K562 (cell line): ENCODE measurements around the gene COX4I2. TPM values are rescaled to one million over a fixed set of nuclear protein-coding genes. Genes with fewer than 3 reads are reported as not detected.

Experiments
- ATAC-seq: fragments of 200-7000 bp; cut with Tn5 transposase; 3 replicates; pipeline ENCODE4 v1.9.1; 2020; ENCODE audit warnings: moderate library complexity
- BruUV-seq: library from RNA; stranded (reverse); fragments of 400-500 nt; replicated peaks from 2 replicates; lab custom pipeline; 2021; lab: Mats Ljungman, UMichigan
- CTCF ChIA-PET: fragments of 300-600 bp; formaldehyde crosslinking; extraction: SDS; loops from one replicate; lab custom pipeline; 2021; ENCODE audit warnings: low intra/inter-chr PET ratio; lab: Yijun Ruan, JAX
- POLR2A ChIA-PET: fragments of 300-600, 350-650 bp; sonication (Branson Sonifier 250); formaldehyde crosslinking; extraction: SDS; loops from one replicate; lab custom pipeline; 2021; ENCODE audit warnings: antibody characterized with exemption, inconsistent platforms; lab: Yijun Ruan, JAX
- DNase-seq, 4 experiments: peaks; one replicate each; pipeline versions ENCODE4 v3.0.0 to v3.0.0-alpha.2; 2011 to 2018; ENCODE audit warnings: low spot score in 3 of 4, mixed read lengths in 3 of 4; ENCODE audit errors: extremely low read depth in 1 of 4
- FAIRE-seq: peaks from 2 replicates; lab custom pipeline; 2011; peaks lifted over from hg19 to GRCh38; lab: Jason Lieb, UNC
- H2AFZ ChIP-seq: 2 replicates; pipeline ENCODE4 v1.6.0; 2011; ENCODE audit warnings: low read depth, low read length, control low read depth, inconsistent platforms
- H3K27ac ChIP-seq: fragments of 200-600 bp; 3 replicates; pipeline ENCODE4 v1.8.0; 2011; ENCODE audit warnings: low read depth, mild to moderate bottlenecking, control low read depth, inconsistent platforms, low read length, moderate library complexity, mixed read lengths; ENCODE audit errors: extremely low read depth
- H3K27me3 ChIP-seq, 2 experiments: fragments of 300-600 bp in 1 of 2; 2 replicates in 1 of 2; 3 replicates in 1 of 2; pipeline versions ENCODE4 v1.6.0 to v1.8.0; 2011; ENCODE audit warnings: inconsistent platforms in 2 of 2, low read length in 2 of 2, mild to moderate bottlenecking in 1 of 2, mixed read lengths in 1 of 2, moderate library complexity in 1 of 2; ENCODE audit not compliant: control insufficient read depth in 2 of 2, insufficient read depth in 2 of 2
- H3K36me3 ChIP-seq: fragments of 300-600 bp; 3 replicates; pipeline ENCODE4 v1.8.0; 2011; ENCODE audit warnings: mild to moderate bottlenecking, low read length, inconsistent platforms; ENCODE audit not compliant: control insufficient read depth, insufficient read depth
- H3K4me1 ChIP-seq, 2 experiments: fragments of 200-600 bp in 1 of 2; replicated peaks in 1 of 2; 2 replicates in 1 of 2; 3 replicates in 1 of 2; pipeline versions ENCODE4 v1.5.1 to v1.8.0; 2011; ENCODE audit warnings: inconsistent platforms in 2 of 2, low read length in 2 of 2, mild to moderate bottlenecking in 1 of 2, mixed read lengths in 1 of 2, moderate library complexity in 1 of 2; ENCODE audit not compliant: control insufficient read depth in 2 of 2, insufficient read depth in 2 of 2
- H3K4me2 ChIP-seq: 2 replicates; pipeline ENCODE4 v1.6.1; 2011; ENCODE audit warnings: low read length, control low read depth, inconsistent platforms, mixed read lengths; ENCODE audit not compliant: insufficient read depth
- H3K4me3 ChIP-seq: fragments of 200-600 bp; sonication (generic), shearing (Covaris generic); 2 replicates; pipeline ENCODE4 v1.5.1; 2016; ENCODE audit warnings: control low read depth, inconsistent platforms
- H3K79me2 ChIP-seq: fragments of 200-600 bp; 3 replicates; pipeline ENCODE4 v1.8.0; 2011; ENCODE audit warnings: low read length, inconsistent platforms; ENCODE audit not compliant: control insufficient read depth, insufficient read depth
- H3K9ac ChIP-seq, 2 experiments: 2 replicates each; pipeline versions ENCODE4 v1.6.0 to v1.6.1; 2011; ENCODE audit warnings: low read depth in 2 of 2, low read length in 2 of 2, control low read depth in 1 of 2, inconsistent platforms in 1 of 2, mild to moderate bottlenecking in 1 of 2, mixed read lengths in 1 of 2; ENCODE audit not compliant: insufficient read depth in 1 of 2
- H3K9me1 ChIP-seq: one replicate; pipeline ENCODE4 v1.6.0; 2011; ENCODE audit warnings: inconsistent platforms, mild to moderate bottlenecking, low read length, moderate library complexity; ENCODE audit not compliant: control insufficient read depth, insufficient read depth
- H3K9me3 ChIP-seq: replicated peaks from 2 replicates; pipeline ENCODE4 v1.5.1; 2011; ENCODE audit warnings: low read depth, low read length, inconsistent platforms; ENCODE audit not compliant: control insufficient read depth, insufficient read depth
- H4K20me1 ChIP-seq: replicated peaks from 2 replicates; pipeline ENCODE4 v1.6.1; 2011; ENCODE audit warnings: low read length, inconsistent platforms, mixed read lengths; ENCODE audit not compliant: control insufficient read depth, insufficient read depth
- ARID1B ChIP-seq: fragments of 450-650 bp; IDR thresholded peaks from 2 replicates; pipeline ENCODE4 v1.6.1; 2016; ENCODE audit warnings: antibody characterized with exemption, mild to moderate bottlenecking, inconsistent platforms
- E2F4 ChIP-seq: sonication (generic); formaldehyde crosslinking; IDR thresholded peaks from 2 replicates; pipeline ENCODE4 v1.8.0; 2022; ENCODE audit warnings: mild to moderate bottlenecking, low read depth, missing genetic modification reagents
- IRF9 ChIP-seq: fragments of 450-650 bp; IDR thresholded peaks from 2 replicates; pipeline ENCODE4 v1.6.1; 2016; ENCODE audit warnings: missing biosample characterization, missing genetic modification characterization
- MAFK ChIP-seq: IDR thresholded peaks from 2 replicates; pipeline ENCODE4 v1.6.1; 2011; ENCODE audit warnings: low read length, improper control_type of control experiment
- MAZ ChIP-seq, 2 experiments: fragments of 450-650 bp in 1 of 2; sonication (generic) in 1 of 2; formaldehyde crosslinking; IDR thresholded peaks in 1 of 2; conservative IDR thresholded peaks in 1 of 2; 2 replicates each; pipeline versions ENCODE4 v1.4.0 to v1.5.0; 2020; ENCODE audit warnings: mild to moderate bottlenecking in 1 of 2, missing genetic modification reagents in 1 of 2
- POLR2AphosphoS5 ChIP-seq: IDR thresholded peaks from 2 replicates; pipeline ENCODE4 v1.6.1; 2011; ENCODE audit warnings: mild to moderate bottlenecking, low read depth, low read length, moderate library complexity; ENCODE audit not compliant: control insufficient read depth, insufficient read depth
- POLR2G ChIP-seq: fragments of 200-400 bp; formaldehyde crosslinking; IDR thresholded peaks from 2 replicates; pipeline ENCODE4 v1.6.1; 2017; ENCODE audit warnings: low read depth, mild to moderate bottlenecking, antibody characterized with exemption, low read length, moderate library complexity
- RBFOX2 ChIP-seq: fragments of 200-400 bp; formaldehyde crosslinking; IDR thresholded peaks from 2 replicates; pipeline ENCODE4 v1.6.1; 2017; ENCODE audit warnings: low read depth, mild to moderate bottlenecking, low read length, moderate library complexity
- WHSC1 ChIP-seq: IDR thresholded peaks from one replicate; pipeline ENCODE4 v1.6.1; 2012; ENCODE audit warnings: low read length, control low read depth, inconsistent platforms
- ZNF830 ChIP-seq: fragments of 250-450 bp; sonication (Bioruptor Pico); IDR thresholded peaks from 2 replicates; pipeline ENCODE4 v1.5.0; 2021; ENCODE audit warnings: mild to moderate bottlenecking
- WGBS: fragments of 100-300 bp; shearing (Covaris generic); methylation state at CpG from one replicate; pipeline ENCODE4 v1.1.6; 2016; ENCODE audit warnings: low coverage, mixed read lengths; ENCODE audit not compliant: insufficient coverage; ENCODE audit errors: missing lambda C conversion rate; 5-methylcytosine and 5-hydroxymethylcytosine counted together
- in situ Hi-C: fragments of 300-500 bp; cut with MboI; formaldehyde crosslinking; loops from 4 replicates; pipeline ENCODE4 v1.15.0; 2018; ENCODE audit warnings: inconsistent platforms, mixed read lengths
- intact Hi-C: fragments of 100-400 bp; cut with micrococcal nuclease; formaldehyde crosslinking; loops from 2 replicates; pipeline ENCODE4 v1.14.2; 2022
- polyA plus RNA-seq, 8 experiments: library from polyadenylated mRNA; depleted of rRNA in 4 of 8; stranded (reverse) in 5 of 8; unstranded in 3 of 8; fragments of >200 nt; fragmentation: Nextera tagmentation in 2 of 8; fragmentation: Illumina TruSeq in 1 of 8; extraction: Ambion mirVana in 2 of 8; extraction: Trizol in 1 of 8; gene quantifications; 2 replicates each; pipeline versions ENCODE4 v1.2.1 to v1.2.3, GENCODE V29; 2011 to 2014; ENCODE audit warnings: inconsistent platforms in 1 of 8, missing spikeins in 1 of 8
- total RNA-seq, 7 experiments: library from RNA; depleted of rRNA in 6 of 7; stranded (reverse); fragments of >200 nt in 6 of 7; fragmentation: Illumina TruSeq in 2 of 7; extraction: Trizol in 2 of 7; gene quantifications; 2 replicates each; pipeline versions ENCODE4 v1.2.1 to v1.2.3, GENCODE V29; 2011 to 2021; ENCODE audit warnings: low replicate concordance in 1 of 7

Gene COX4I2
- total and polyA plus RNA-seq, 9 of the 15 experiments (the other 6 are each of a cell fraction or from before 2014, with no cell fraction given), result not detected

GRCh38 chr20:31684153-31685015, 46.7 kb downstream of the COX4I2 start:
- TF ChIP-seq MAZ (CRISPR knock-in tag; conservative IDR thresholded peaks at IDR 0.05 in 1 of 2, IDR thresholded peaks at IDR 0.05 in 1 of 2) (0 out of 4 replicates have a peak, but pooled peaks of 1 of the 2 experiments have one; percentile 13), E2F4 (CRISPR knock-in tag) (no peak), POLR2AphosphoS5 (no peak), RBFOX2 (0 out of 2 replicates have a peak, but pooled peaks have one; percentile 9), WHSC1 (peak; percentile 25), POLR2G (0 out of 2 replicates have a peak, but pooled peaks have one; percentile 25), IRF9 (tag) (no peak), MAFK (no peak), ARID1B (no peak), ZNF830 (CRISPR knock-in tag) (0 out of 2 replicates have a peak, but pooled peaks have one; percentile 60)
- no TSS peak for BruUV-seq
- in situ Hi-C loops, result no loop called here
- no peaks in the 10 kb centered on the region for H3K27me3 ChIP-seq
- H3K27ac ChIP-seq, result peak overlapping the region; percentile 58
- H3K4me3 ChIP-seq, result no peak overlapping the region
- intact Hi-C loops, result no loop called here
- DNase-seq, result no peak
- no peaks in the 10 kb centered on the region for H4K20me1 ChIP-seq
- ATAC-seq, result peak; percentile 4
- 69% methylated on average over 11 of the region's 11 CpGs for WGBS
- H3K9ac ChIP-seq, result peak overlapping the region; percentile 16 to 75; a peak in 2 of 4 replicates
- ChIA-PET POLR2A (interaction anchor here (0.6 to 3.7 kb wide), 9 partner anchors 8 to 207 kb away, joined by 3 to 23 read pairs (median 5); partner anchors contain the start of gene ID1), CTCF (no interaction called here)
- peaks cover 99% of the 10 kb centered on the region for H3K79me2 ChIP-seq
- H3K4me2 ChIP-seq, result peak overlapping the region; percentile 27; the same call in 1 of the 2 replicates
- no peak overlapping the region for H2AFZ ChIP-seq
- peaks cover 83% of the 10 kb centered on the region for H3K36me3 ChIP-seq
- no peak for FAIRE-seq
- H3K9me3 ChIP-seq, result no peaks in the 10 kb centered on the region
- H3K9me1 ChIP-seq, result no peaks in the 10 kb centered on the region
- H3K4me1 ChIP-seq, result peaks cover 44 to 82% of the 10 kb centered on the region in 2 experiments
